BLaER1 treated with 17β-estradiol and CSF1 and Interleukin-3, amounts not matched to agents 10 nM and 100 nM (cell line): Measurements from ENCODE around the gene ZNF648.

Experiments used
- H3K27ac ChIP-seq, 11 experiments: shearing (Covaris generic); formaldehyde crosslinking; 2 replicates each; pipeline ENCODE4 v1.8.1; 2022
- H3K27me3 ChIP-seq, 11 experiments: shearing (Covaris generic); formaldehyde crosslinking; 2 replicates each; pipeline ENCODE4 v1.8.1; 2022
- H3K36me3 ChIP-seq, 11 experiments: shearing (Covaris generic); formaldehyde crosslinking; 2 replicates each; pipeline ENCODE4 v1.8.1; 2022
- H3K4me1 ChIP-seq, 10 experiments: shearing (Covaris generic); formaldehyde crosslinking; 2 replicates each; pipeline ENCODE4 v1.8.1; 2022
- H3K4me2 ChIP-seq, 11 experiments: shearing (Covaris generic); formaldehyde crosslinking; 2 replicates each; pipeline ENCODE4 v1.8.1; 2022
- H3K4me3 ChIP-seq, 10 experiments: shearing (Covaris generic); formaldehyde crosslinking; 2 replicates each; pipeline ENCODE4 v1.8.1; 2022
- H3K9ac ChIP-seq, 11 experiments: shearing (Covaris generic); formaldehyde crosslinking; 2 replicates each; pipeline ENCODE4 v1.8.1; 2022
- H3K9me3 ChIP-seq, 11 experiments: shearing (Covaris generic); formaldehyde crosslinking; replicated peaks in 1 of 11; 2 replicates each; pipeline ENCODE4 v1.8.1; 2022
- H4K20me1 ChIP-seq, 11 experiments: shearing (Covaris generic); formaldehyde crosslinking; 2 replicates each; pipeline ENCODE4 v1.8.1; 2022
- Cebpa-rat ChIP-seq, 11 experiments: shearing (Covaris generic); IDR thresholded peaks; 2 replicates each; pipeline ENCODE4 v1.8.1; 2022

Gene ZNF648

GRCh38 chr1:182004601-182005000 is 56.9 kb downstream of the ZNF648 start:
- Histone ChIP-seq H3K9me3 (peaks cover 17 to 39% (median 26%) of the 10 kb centered on the region in 11 experiments; a peak in 20 of 22 replicates), H3K4me2 (no peak overlapping the region; a peak in 1 of 22 replicates), H3K9ac (no peak overlapping the region), H3K36me3 (no peaks in the 10 kb centered on the region), H3K4me3 (no peak overlapping the region), H3K27ac (no peak overlapping the region), H3K4me1 (peaks cover 7 to 20% (median 11%) of the 10 kb centered on the region in 10 experiments; a peak in 18 of 20 replicates), H4K20me1 (no peaks in the 10 kb centered on the region), H3K27me3 (no peaks in the 10 kb centered on the region)
- TF ChIP-seq Cebpa-rat (IDR thresholded peaks at IDR 0.05), result no peak
